WTC11 (cell line): ENCODE data around the gene ZNF503. TPM values are rescaled to one million over a fixed set of nuclear protein-coding genes. Genes with fewer than 3 reads are reported as not detected.

Experiments used
- ATAC-seq: fragments of 200-7000 bp; cut with Tn5 transposase; 2 replicates; pipeline ENCODE4 v1.10.0; 2021; ENCODE audit warnings: mild to moderate bottlenecking, moderate library complexity
- CTCF ChIA-PET: fragments of 300-600 bp; sonication (Branson Sonifier 250); formaldehyde crosslinking; loops from one replicate; lab custom pipeline; 2021; ENCODE audit warnings: antibody characterized with exemption; lab: Charles Lee
- POLR2A ChIA-PET: fragments of 350-600 bp; sonication (Branson Sonifier 250); formaldehyde crosslinking; loops from one replicate; lab custom pipeline; 2021; ENCODE audit warnings: antibody characterized with exemption; lab: Charles Lee
- DNase-seq: peaks from one replicate; pipeline ENCODE4 v3.0.0; 2021; ENCODE audit warnings: low spot score
- H3K27ac Mint-ChIP-seq: 2 replicates; pipeline ENCODE4 v1.8.0; 2021; ENCODE audit warnings: mixed read lengths
- H3K27me3 Mint-ChIP-seq: 2 replicates; pipeline ENCODE4 v1.8.0; 2021; ENCODE audit warnings: low read depth, mild to moderate bottlenecking, moderate library complexity, mixed read lengths
- H3K36me3 Mint-ChIP-seq: 2 replicates; pipeline ENCODE4 v1.8.0; 2021; ENCODE audit warnings: mixed read lengths
- H3K4me1 Mint-ChIP-seq: 2 replicates; pipeline ENCODE4 v1.8.0; 2022; ENCODE audit warnings: mixed read lengths
- H3K4me3 Mint-ChIP-seq: 2 replicates; pipeline ENCODE4 v1.8.0; 2021; ENCODE audit warnings: mild to moderate bottlenecking, moderate library complexity, mixed read lengths
- H3K9me3 Mint-ChIP-seq: 2 replicates; pipeline ENCODE4 v1.8.0; 2021; ENCODE audit warnings: mixed read lengths
- CREB1 ChIP-seq: sonication (generic); formaldehyde crosslinking; IDR thresholded peaks from 2 replicates; pipeline ENCODE4 v1.8.0; 2023; ENCODE audit warnings: mild to moderate bottlenecking, missing genetic modification reagents
- ETV6 ChIP-seq: sonication (generic); formaldehyde crosslinking; IDR thresholded peaks from 2 replicates; pipeline ENCODE4 v1.8.1; 2022; ENCODE audit warnings: mild to moderate bottlenecking, missing genetic modification reagents
- FOXJ3 ChIP-seq: sonication (generic); formaldehyde crosslinking; IDR thresholded peaks from 2 replicates; pipeline ENCODE4 v1.9.0; 2021; ENCODE audit warnings: missing genetic modification reagents, mild to moderate bottlenecking, borderline replicate concordance
- FOXP1 ChIP-seq: sonication (generic); formaldehyde crosslinking; IDR thresholded peaks from 2 replicates; pipeline ENCODE4 v1.8.0; 2022; ENCODE audit warnings: missing genetic modification reagents, mild to moderate bottlenecking, moderate library complexity, borderline replicate concordance
- GTF2I ChIP-seq: fragments of 250-450 bp; sonication (Bioruptor Pico); conservative IDR thresholded peaks from 2 replicates; pipeline ENCODE4 v1.4.0; 2021; ENCODE audit warnings: mild to moderate bottlenecking
- MXD4 ChIP-seq: fragments of 250-450 bp; sonication (Bioruptor Pico); IDR thresholded peaks from 2 replicates; pipeline ENCODE4 v1.8.0; 2021; ENCODE audit warnings: mild to moderate bottlenecking, moderate library complexity, borderline replicate concordance
- NFYB ChIP-seq: sonication (generic); formaldehyde crosslinking; conservative IDR thresholded peaks from 2 replicates; pipeline ENCODE4 v1.8.0; 2022; ENCODE audit warnings: low read depth, missing genetic modification reagents
- PRRX2 ChIP-seq: fragments of 250-450 bp; sonication (Bioruptor Pico); IDR thresholded peaks from 2 replicates; pipeline ENCODE4 v1.8.0; 2021; ENCODE audit warnings: mild to moderate bottlenecking
- TEAD4 ChIP-seq: sonication (generic); formaldehyde crosslinking; IDR thresholded peaks from 2 replicates; pipeline ENCODE4 v1.8.0; 2022; ENCODE audit warnings: mild to moderate bottlenecking, missing genetic modification reagents
- ZNF219 ChIP-seq: sonication (generic); formaldehyde crosslinking; IDR thresholded peaks from 2 replicates; pipeline ENCODE4 v1.8.0; 2023; ENCODE audit warnings: missing genetic modification reagents, mild to moderate bottlenecking, borderline replicate concordance
- ZNF317 ChIP-seq: sonication (generic); formaldehyde crosslinking; IDR thresholded peaks from 2 replicates; pipeline ENCODE4 v1.8.1; 2023; ENCODE audit warnings: low read depth, mild to moderate bottlenecking, moderate library complexity, missing genetic modification reagents, borderline replicate concordance
- ZNF396 ChIP-seq: fragments of 250-450 bp; sonication (Bioruptor Pico); IDR thresholded peaks from 2 replicates; pipeline ENCODE4 v1.8.0; 2021; ENCODE audit warnings: mild to moderate bottlenecking, moderate library complexity, borderline replicate concordance
- ZNF416 ChIP-seq: fragments of 250-450 bp; sonication (Bioruptor Pico); IDR thresholded peaks from 2 replicates; pipeline ENCODE4 v1.9.0; 2021; ENCODE audit warnings: mild to moderate bottlenecking, inconsistent platforms
- total RNA-seq: library from RNA; stranded (reverse); gene quantifications from 3 replicates; pipeline ENCODE4 v1.2.3, GENCODE V29; 2021
- TF ChIP-seq, protein P1 (sequence below): sonication (generic); formaldehyde crosslinking; conservative IDR thresholded peaks from 2 replicates; pipeline ENCODE4 v1.8.1; 2023; ENCODE audit warnings: mild to moderate bottlenecking, low read depth, missing genetic modification reagents, moderate library complexity
- TF ChIP-seq, protein P2 (sequence below): sonication (generic); formaldehyde crosslinking; conservative IDR thresholded peaks from 2 replicates; pipeline ENCODE4 v1.8.1; 2022; ENCODE audit warnings: mild to moderate bottlenecking, missing genetic modification reagents
- TF ChIP-seq, protein P3 (sequence below): sonication (generic); formaldehyde crosslinking; IDR thresholded peaks from 2 replicates; pipeline ENCODE4 v1.8.1; 2023; ENCODE audit warnings: mild to moderate bottlenecking, missing genetic modification reagents
- TF ChIP-seq, protein P4 (sequence below): sonication (generic); formaldehyde crosslinking; IDR thresholded peaks from 2 replicates; pipeline ENCODE4 v1.8.1; 2022; ENCODE audit warnings: missing genetic modification reagents, borderline replicate concordance
- TF ChIP-seq, protein P5 (sequence below): sonication (generic); formaldehyde crosslinking; IDR thresholded peaks from 2 replicates; pipeline ENCODE4 v1.8.1; 2023; ENCODE audit warnings: mild to moderate bottlenecking, missing genetic modification reagents, borderline replicate concordance
- TF ChIP-seq, protein P6 (sequence below): fragments of 250-450 bp; sonication (Bioruptor Pico); conservative IDR thresholded peaks from 2 replicates; pipeline ENCODE4 v1.9.0; 2021; ENCODE audit warnings: mild to moderate bottlenecking
- TF ChIP-seq, protein P7 (sequence below): fragments of 250-450 bp; sonication (Bioruptor Pico); IDR thresholded peaks from 2 replicates; pipeline ENCODE4 v1.9.0; 2021; ENCODE audit warnings: moderate library complexity, mild to moderate bottlenecking, inconsistent platforms, borderline replicate concordance

Gene ZNF503
- total RNA-seq, 1 experiment from 2014 or later = 0.39 TPM

DNA sequence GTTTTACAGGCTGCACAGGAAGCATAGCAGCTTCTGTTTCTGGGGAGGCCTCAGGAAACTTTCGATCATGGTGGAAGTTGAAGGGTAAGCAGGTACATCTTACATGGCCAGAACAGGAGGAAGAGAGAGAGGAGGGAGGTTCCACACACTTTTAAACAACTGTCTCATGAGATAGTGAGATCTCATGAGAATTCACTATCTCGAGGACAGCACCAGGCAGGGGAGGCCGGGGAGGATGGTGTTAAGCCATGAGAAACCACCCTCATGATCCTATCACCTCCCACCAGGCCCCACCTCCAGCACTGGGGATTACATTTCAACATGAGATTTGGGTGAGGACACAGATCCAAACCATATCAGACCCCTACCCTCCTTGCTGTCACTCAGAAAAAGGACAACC, 23.7 kb downstream of the ZNF503 start:
- CTCF ChIA-PET = interaction anchor here (1.4 kb wide), 1 partner anchor 18 kb away, joined by 4 read pairs; no protein-coding TSS in a partner anchor
- POLR2A ChIA-PET = no interaction called here
- Mint-ChIP-seq H3K4me1 (peaks cover 5% of the 10 kb centered on the region; the same call in 1 of the 2 replicates), H3K9me3 (no peaks in the 10 kb centered on the region), H3K4me3 (no peak overlapping the region), H3K36me3 (no peaks in the 10 kb centered on the region), H3K27me3 (peaks cover 3% of the 10 kb centered on the region; the same call in 1 of the 2 replicates), H3K27ac (no peak overlapping the region)
- ATAC-seq (no peak), DNase-seq (no peak)
- TF ChIP-seq ZNF416 (CRISPR knock-in tag) = no peak
- TF ChIP-seq FOXP1 (CRISPR knock-in tag) = no peak
- TF ChIP-seq FOXJ3 (CRISPR knock-in tag) = no peak
- TF ChIP-seq CREB1 = no peak
- TF ChIP-seq NFYB = no peak
- no peak for TF ChIP-seq ZNF317
- TF ChIP-seq GTF2I (CRISPR knock-in tag) = no peak
- no peak for TF ChIP-seq PRRX2
- TF ChIP-seq, protein P1, sequence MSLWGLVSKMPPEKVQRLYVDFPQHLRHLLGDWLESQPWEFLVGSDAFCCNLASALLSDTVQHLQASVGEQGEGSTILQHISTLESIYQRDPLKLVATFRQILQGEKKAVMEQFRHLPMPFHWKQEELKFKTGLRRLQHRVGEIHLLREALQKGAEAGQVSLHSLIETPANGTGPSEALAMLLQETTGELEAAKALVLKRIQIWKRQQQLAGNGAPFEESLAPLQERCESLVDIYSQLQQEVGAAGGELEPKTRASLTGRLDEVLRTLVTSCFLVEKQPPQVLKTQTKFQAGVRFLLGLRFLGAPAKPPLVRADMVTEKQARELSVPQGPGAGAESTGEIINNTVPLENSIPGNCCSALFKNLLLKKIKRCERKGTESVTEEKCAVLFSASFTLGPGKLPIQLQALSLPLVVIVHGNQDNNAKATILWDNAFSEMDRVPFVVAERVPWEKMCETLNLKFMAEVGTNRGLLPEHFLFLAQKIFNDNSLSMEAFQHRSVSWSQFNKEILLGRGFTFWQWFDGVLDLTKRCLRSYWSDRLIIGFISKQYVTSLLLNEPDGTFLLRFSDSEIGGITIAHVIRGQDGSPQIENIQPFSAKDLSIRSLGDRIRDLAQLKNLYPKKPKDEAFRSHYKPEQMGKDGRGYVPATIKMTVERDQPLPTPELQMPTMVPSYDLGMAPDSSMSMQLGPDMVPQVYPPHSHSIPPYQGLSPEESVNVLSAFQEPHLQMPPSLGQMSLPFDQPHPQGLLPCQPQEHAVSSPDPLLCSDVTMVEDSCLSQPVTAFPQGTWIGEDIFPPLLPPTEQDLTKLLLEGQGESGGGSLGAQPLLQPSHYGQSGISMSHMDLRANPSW (CRISPR knock-in tag) = no peak
- TF ChIP-seq, protein P2, sequence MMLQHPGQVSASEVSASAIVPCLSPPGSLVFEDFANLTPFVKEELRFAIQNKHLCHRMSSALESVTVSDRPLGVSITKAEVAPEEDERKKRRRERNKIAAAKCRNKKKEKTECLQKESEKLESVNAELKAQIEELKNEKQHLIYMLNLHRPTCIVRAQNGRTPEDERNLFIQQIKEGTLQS (CRISPR knock-in tag) = no peak
- no peak for TF ChIP-seq MXD4 (CRISPR knock-in tag)
- TF ChIP-seq, protein P3, sequence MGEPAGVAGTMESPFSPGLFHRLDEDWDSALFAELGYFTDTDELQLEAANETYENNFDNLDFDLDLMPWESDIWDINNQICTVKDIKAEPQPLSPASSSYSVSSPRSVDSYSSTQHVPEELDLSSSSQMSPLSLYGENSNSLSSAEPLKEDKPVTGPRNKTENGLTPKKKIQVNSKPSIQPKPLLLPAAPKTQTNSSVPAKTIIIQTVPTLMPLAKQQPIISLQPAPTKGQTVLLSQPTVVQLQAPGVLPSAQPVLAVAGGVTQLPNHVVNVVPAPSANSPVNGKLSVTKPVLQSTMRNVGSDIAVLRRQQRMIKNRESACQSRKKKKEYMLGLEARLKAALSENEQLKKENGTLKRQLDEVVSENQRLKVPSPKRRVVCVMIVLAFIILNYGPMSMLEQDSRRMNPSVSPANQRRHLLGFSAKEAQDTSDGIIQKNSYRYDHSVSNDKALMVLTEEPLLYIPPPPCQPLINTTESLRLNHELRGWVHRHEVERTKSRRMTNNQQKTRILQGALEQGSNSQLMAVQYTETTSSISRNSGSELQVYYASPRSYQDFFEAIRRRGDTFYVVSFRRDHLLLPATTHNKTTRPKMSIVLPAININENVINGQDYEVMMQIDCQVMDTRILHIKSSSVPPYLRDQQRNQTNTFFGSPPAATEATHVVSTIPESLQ (CRISPR knock-in tag) = no peak
- no peak for TF ChIP-seq ETV6
- TF ChIP-seq, protein P4, sequence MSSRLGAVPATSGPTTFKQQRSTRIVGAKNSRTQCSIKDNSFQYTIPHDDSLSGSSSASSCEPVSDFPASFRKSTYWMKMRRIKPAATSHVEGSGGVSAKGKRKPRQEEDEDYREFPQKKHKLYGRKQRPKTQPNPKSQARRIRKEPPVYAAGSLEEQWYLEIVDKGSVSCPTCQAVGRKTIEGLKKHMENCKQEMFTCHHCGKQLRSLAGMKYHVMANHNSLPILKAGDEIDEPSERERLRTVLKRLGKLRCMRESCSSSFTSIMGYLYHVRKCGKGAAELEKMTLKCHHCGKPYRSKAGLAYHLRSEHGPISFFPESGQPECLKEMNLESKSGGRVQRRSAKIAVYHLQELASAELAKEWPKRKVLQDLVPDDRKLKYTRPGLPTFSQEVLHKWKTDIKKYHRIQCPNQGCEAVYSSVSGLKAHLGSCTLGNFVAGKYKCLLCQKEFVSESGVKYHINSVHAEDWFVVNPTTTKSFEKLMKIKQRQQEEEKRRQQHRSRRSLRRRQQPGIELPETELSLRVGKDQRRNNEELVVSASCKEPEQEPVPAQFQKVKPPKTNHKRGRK = no peak

DNA sequence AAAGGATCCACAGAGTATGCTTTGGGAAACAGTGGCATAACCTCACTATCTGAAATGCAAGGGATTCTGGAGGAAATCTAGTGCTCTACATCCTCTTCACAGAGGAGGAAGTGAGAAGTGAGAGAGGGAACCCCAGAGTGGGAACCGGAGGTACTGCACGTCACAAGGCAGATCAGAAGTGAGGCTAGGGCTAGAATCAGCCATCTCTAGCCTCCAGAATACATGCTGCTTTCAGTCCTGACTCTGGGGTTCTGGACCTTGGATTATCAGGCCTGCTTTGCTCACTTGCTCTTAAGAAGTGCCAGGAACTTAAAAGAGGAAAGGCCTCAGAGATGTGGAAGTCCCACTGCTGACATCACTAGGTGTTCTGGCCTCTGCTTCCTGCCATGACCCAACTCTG, 25.7 kb downstream of the ZNF503 start:
- ATAC-seq = no peak

More for the DNA sequence above, 25.7 kb downstream of the ZNF503 start:
- POLR2A ChIA-PET = no interaction called here
- 0 out of 2 replicates have a peak, but pooled peaks cover 7% of the 10 kb centered on the region for H3K27me3 Mint-ChIP-seq
- no peaks in the 10 kb centered on the region for H3K36me3 Mint-ChIP-seq
- no peaks in the 10 kb centered on the region for H3K9me3 Mint-ChIP-seq
- CTCF ChIA-PET = no interaction called here
- TF ChIP-seq ZNF396 (CRISPR knock-in tag) (no peak), TEAD4 (CRISPR knock-in tag) (no peak), GTF2I (CRISPR knock-in tag) (no peak), ZNF219 (CRISPR knock-in tag) (no peak)
- TF ChIP-seq, protein P5, sequence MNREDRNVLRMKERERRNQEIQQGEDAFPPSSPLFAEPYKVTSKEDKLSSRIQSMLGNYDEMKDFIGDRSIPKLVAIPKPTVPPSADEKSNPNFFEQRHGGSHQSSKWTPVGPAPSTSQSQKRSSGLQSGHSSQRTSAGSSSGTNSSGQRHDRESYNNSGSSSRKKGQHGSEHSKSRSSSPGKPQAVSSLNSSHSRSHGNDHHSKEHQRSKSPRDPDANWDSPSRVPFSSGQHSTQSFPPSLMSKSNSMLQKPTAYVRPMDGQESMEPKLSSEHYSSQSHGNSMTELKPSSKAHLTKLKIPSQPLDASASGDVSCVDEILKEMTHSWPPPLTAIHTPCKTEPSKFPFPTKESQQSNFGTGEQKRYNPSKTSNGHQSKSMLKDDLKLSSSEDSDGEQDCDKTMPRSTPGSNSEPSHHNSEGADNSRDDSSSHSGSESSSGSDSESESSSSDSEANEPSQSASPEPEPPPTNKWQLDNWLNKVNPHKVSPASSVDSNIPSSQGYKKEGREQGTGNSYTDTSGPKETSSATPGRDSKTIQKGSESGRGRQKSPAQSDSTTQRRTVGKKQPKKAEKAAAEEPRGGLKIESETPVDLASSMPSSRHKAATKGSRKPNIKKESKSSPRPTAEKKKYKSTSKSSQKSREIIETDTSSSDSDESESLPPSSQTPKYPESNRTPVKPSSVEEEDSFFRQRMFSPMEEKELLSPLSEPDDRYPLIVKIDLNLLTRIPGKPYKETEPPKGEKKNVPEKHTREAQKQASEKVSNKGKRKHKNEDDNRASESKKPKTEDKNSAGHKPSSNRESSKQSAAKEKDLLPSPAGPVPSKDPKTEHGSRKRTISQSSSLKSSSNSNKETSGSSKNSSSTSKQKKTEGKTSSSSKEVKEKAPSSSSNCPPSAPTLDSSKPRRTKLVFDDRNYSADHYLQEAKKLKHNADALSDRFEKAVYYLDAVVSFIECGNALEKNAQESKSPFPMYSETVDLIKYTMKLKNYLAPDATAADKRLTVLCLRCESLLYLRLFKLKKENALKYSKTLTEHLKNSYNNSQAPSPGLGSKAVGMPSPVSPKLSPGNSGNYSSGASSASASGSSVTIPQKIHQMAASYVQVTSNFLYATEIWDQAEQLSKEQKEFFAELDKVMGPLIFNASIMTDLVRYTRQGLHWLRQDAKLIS (CRISPR knock-in tag) = no peak
- TF ChIP-seq, protein P6, sequence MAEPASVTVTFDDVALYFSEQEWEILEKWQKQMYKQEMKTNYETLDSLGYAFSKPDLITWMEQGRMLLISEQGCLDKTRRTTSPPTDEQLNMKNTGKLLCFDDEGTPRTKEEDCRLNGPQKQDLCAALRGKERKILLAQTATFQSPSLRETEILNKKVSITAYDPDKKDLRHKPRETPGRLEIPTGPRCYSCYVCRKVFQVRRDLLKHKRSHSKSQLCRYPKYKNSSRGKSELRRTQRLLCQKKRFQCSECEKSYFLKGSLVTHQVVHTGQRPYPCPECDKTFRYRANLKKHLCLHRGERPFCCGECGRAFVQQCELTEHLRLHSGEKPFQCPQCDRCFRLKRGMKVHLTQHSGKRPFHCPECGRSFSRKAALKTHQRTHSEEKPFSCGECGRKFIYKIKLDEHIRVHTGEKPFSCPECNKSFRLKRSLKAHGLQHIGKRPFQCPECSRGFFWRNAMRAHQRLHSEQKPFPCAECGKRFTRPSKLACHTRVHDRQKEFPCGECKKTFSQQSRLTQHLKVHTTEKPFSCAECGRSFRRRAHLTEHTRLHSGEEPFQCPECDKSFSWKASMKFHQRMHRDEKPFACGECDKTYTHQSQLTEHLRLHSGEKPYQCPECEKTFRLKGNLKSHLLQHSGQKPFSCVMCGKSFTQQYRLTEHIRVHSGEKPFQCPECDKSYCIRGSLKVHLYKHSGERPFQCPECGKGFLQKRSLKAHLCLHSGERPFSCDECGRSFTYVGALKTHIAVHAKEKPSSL = no peak
- TF ChIP-seq, protein P7, sequence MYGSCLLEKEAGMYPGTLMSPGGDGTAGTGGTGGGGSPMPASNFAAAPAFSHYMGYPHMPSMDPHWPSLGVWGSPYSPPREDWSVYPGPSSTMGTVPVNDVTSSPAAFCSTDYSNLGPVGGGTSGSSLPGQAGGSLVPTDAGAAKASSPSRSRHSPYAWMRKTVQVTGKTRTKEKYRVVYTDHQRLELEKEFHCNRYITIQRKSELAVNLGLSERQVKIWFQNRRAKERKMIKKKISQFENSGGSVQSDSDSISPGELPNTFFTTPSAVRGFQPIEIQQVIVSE (CRISPR knock-in tag) = no peak
- no peak for DNase-seq
- H3K4me3 Mint-ChIP-seq = no peak overlapping the region
- H3K4me1 Mint-ChIP-seq = peaks cover 5% of the 10 kb centered on the region; the same call in 1 of the 2 replicates
- no peak overlapping the region for H3K27ac Mint-ChIP-seq
